OCI-LY7 (cell line): Measurements from ENCODE around the gene METTL8. TPM values are rescaled to one million over a fixed set of nuclear protein-coding genes. Genes with fewer than 3 reads are reported as not detected.

Experiments
- BruUV-seq: library from RNA; stranded (reverse); fragments of 400-500 nt; replicated peaks from 2 replicates; lab custom pipeline; 2021; lab: Mats Ljungman, UMichigan
- CTCF ChIA-PET: fragments of 300-600 bp; sonication (Branson Sonifier 250); formaldehyde crosslinking; loops from one replicate; lab custom pipeline; 2022; ENCODE audit warnings: antibody characterized with exemption; ENCODE audit not compliant: unreplicated experiment; lab: Charles Lee
- POLR2A ChIA-PET: fragments of 300-600 bp; sonication (Branson Sonifier 250); formaldehyde crosslinking; loops from one replicate; lab custom pipeline; 2022; ENCODE audit warnings: antibody characterized with exemption; lab: Charles Lee
- DNase-seq: peaks from one replicate; pipeline ENCODE4 v3.0.0-alpha.2; 2015; ENCODE audit warnings: low spot score
- H2AFZ ChIP-seq: fragments of 200-600 bp; sonication (generic), shearing (Covaris generic); 2 replicates; pipeline ENCODE4 v1.6.1; 2014; ENCODE audit warnings: mild to moderate bottlenecking, antibody characterized with exemption, low read length, moderate library complexity
- H3K27ac ChIP-seq: fragments of 200-600 bp; sonication (generic); 2 replicates; pipeline ENCODE4 v1.5.1; 2014; ENCODE audit warnings: mixed run types, low read depth, mild to moderate bottlenecking, moderate library complexity, low read length, inconsistent platforms; ENCODE audit not compliant: poor library complexity, severe bottlenecking
- H3K36me3 ChIP-seq: fragments of 200-600 bp; sonication (generic); 2 replicates; pipeline ENCODE4 v1.6.1; 2014; ENCODE audit warnings: mild to moderate bottlenecking, antibody characterized with exemption, low read length, moderate library complexity, mixed read lengths; ENCODE audit not compliant: insufficient read depth
- H3K4me1 ChIP-seq: fragments of 200-600 bp; sonication (generic); 2 replicates; pipeline ENCODE4 v1.5.1; 2014; ENCODE audit warnings: mild to moderate bottlenecking, low read length; ENCODE audit not compliant: insufficient read depth, poor library complexity, severe bottlenecking
- H3K4me2 ChIP-seq: fragments of 200-600 bp; sonication (generic); 2 replicates; pipeline ENCODE4 v1.6.1; 2014; ENCODE audit warnings: mild to moderate bottlenecking, low read length
- H3K4me3 ChIP-seq: fragments of 200-600 bp; sonication (generic); 2 replicates; pipeline ENCODE4 v1.5.1; 2014; ENCODE audit warnings: mild to moderate bottlenecking, low read depth, low read length; ENCODE audit not compliant: poor library complexity, severe bottlenecking
- H3K79me2 ChIP-seq: fragments of 200-600 bp; sonication (generic); 2 replicates; pipeline ENCODE4 v1.6.1; 2016; ENCODE audit warnings: low read depth, mild to moderate bottlenecking, low read length, moderate library complexity, mixed read lengths; ENCODE audit not compliant: insufficient read depth
- H3K9me2 ChIP-seq: fragments of 200-600 bp; sonication (generic); 2 replicates; pipeline ENCODE4 v1.6.1; 2016; ENCODE audit warnings: mild to moderate bottlenecking, low read length, mixed read lengths; ENCODE audit not compliant: insufficient read depth
- H3K9me3 ChIP-seq: fragments of 200-600 bp; sonication (generic); 2 replicates; pipeline ENCODE4 v1.6.1; 2014; ENCODE audit warnings: mild to moderate bottlenecking, mixed run types, low read length, mixed read lengths
- H4K20me1 ChIP-seq: fragments of 200-600 bp; sonication (generic); 2 replicates; pipeline ENCODE4 v1.6.1; 2014; ENCODE audit warnings: mild to moderate bottlenecking, antibody characterized with exemption, low read length, moderate library complexity, mixed read lengths; ENCODE audit not compliant: insufficient read depth
- CTCF ChIP-seq: fragments of 200-600 bp; sonication (generic); conservative IDR thresholded peaks from 2 replicates; pipeline ENCODE4 v1.5.1; 2014; ENCODE audit warnings: mild to moderate bottlenecking, antibody characterized with exemption, low read length, moderate library complexity, mixed read lengths
- EZH2phosphoT487 ChIP-seq: fragments of 200-600 bp; sonication (generic); IDR thresholded peaks from 2 replicates; pipeline ENCODE4 v1.6.1; 2018; ENCODE audit warnings: low read depth, borderline replicate concordance, mild to moderate bottlenecking, mixed run types, antibody characterized with exemption, low read length, moderate library complexity, mixed read lengths
- intact Hi-C: fragments of 100-400 bp; cut with micrococcal nuclease; formaldehyde crosslinking; loops from one replicate; pipeline ENCODE4 v1.10.0; 2022; ENCODE audit not compliant: unreplicated experiment
- total RNA-seq, 2 experiments: library from RNA; depleted of rRNA in 1 of 2; stranded (reverse); fragments of >200 nt in 1 of 2; shearing (Covaris generic) in 1 of 2; gene quantifications; 2 replicates each; pipeline ENCODE4 v1.2.3, GENCODE V29; 2014 to 2022

The METTL8 gene
- total RNA-seq, 2 experiments from 2014 or later: 11.8 to 33.0 TPM

- peak overlapping the region; percentile 14; the same call in 1 of the 2 replicates for H2AFZ ChIP-seq
- no peaks in the 10 kb centered on the region for H3K79me2 ChIP-seq
- peak overlapping the region; percentile 42 for H3K4me3 ChIP-seq
- ChIA-PET CTCF (interaction anchor here (0.6 to 1.7 kb wide), 3 partner anchors 16 to 98 kb away, joined by 3 to 4 read pairs (median 3); no protein-coding TSS in a partner anchor), POLR2A (interaction anchor here (0.6 to 13.7 kb wide), 26 partner anchors 10 to 973 kb away, joined by 3 to 266 read pairs (median 4); partner anchors contain the start of genes DCAF17, METTL8 and TLK1)
- no peaks in the 10 kb centered on the region for H4K20me1 ChIP-seq
- no peak for TF ChIP-seq EZH2phosphoT487
- no peak; the same call in 1 of the 2 replicates for TF ChIP-seq CTCF
- peak overlapping the region; percentile 100 for H3K27ac ChIP-seq
- DNase-seq: peak; percentile 95
- intact Hi-C loops: loop anchor here (1.0 to 2.0 kb wide), 5 partner anchors 99 to 345 kb away; partner anchors contain the start of gene DCAF17
- H3K4me1 ChIP-seq: peaks cover 88% of the 10 kb centered on the region
- H3K9me3 ChIP-seq: peaks cover 6% of the 10 kb centered on the region
- peak overlapping the region; percentile 74 for H3K4me2 ChIP-seq
- H3K9me2 ChIP-seq: no peaks in the 10 kb centered on the region
- peaks cover 22% of the 10 kb centered on the region for H3K36me3 ChIP-seq
- BruUV-seq: TSS peak; percentile 52
Observed at GRCh38 chr2:171317492-171318125, 116.2 kb downstream of the METTL8 start.

DNA sequence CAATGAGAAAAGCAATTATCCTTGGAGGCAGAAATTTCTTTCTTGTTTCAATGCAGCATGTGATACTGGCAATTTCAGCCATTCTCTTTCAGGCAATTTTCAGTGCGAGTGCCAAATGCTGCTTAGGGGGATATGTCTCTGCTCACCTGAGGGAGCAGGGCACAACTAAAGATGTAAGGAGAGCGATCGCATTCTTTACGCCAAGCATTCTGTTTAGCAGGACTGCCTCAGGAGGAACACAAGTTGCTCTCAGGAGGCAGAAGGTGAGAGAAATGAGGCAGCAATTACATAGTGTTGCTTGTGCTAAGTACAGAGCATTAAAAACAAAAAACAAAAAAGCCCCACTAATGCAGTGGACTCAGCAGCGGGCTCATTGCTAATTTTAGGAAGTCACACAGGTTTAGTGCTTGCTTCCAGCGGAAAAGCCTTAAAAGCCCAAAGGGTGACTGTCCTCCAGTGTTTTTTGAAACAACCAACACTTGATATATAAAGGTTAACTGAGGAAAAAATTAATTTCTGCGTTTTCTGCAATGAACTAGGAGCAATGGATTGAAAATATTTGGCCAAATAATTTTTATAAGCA is 116.9 kb downstream of the METTL8 start:
- Histone ChIP-seq H3K9me2 (no peaks in the 10 kb centered on the region), H3K27ac (peak overlapping the region; percentile 100), H2AFZ (peak overlapping the region; percentile 14; the same call in 1 of the 2 replicates), H3K36me3 (peaks cover 22% of the 10 kb centered on the region), H3K4me1 (peaks cover 81% of the 10 kb centered on the region), H3K4me2 (peak overlapping the region; percentile 74), H3K9me3 (peaks cover 12% of the 10 kb centered on the region), H3K79me2 (no peaks in the 10 kb centered on the region), H3K4me3 (peak overlapping the region; percentile 42), H4K20me1 (no peaks in the 10 kb centered on the region)
- intact Hi-C loops: loop anchor here (1.0 to 2.0 kb wide), 5 partner anchors 99 to 344 kb away; partner anchors contain the start of gene DCAF17
- TF ChIP-seq EZH2phosphoT487: no peak
- TF ChIP-seq CTCF: no peak
- no peak for DNase-seq
- CTCF ChIA-PET: interaction anchor here (0.6 to 1.1 kb wide), 3 partner anchors 9 to 99 kb away, joined by 3 to 4 read pairs (median 3); no protein-coding TSS in a partner anchor
- POLR2A ChIA-PET: interaction anchor here (0.6 to 13.7 kb wide), 23 partner anchors 9 to 158 kb away, joined by 3 to 266 read pairs (median 5); partner anchors contain the start of gene TLK1
- BruUV-seq: no TSS peak
